ENCODE measurements around the gene PRDM11. TPM values are rescaled to one million over a fixed set of nuclear protein-coding genes. Genes with fewer than 3 reads are reported as not detected.

Gene PRDM11
- 1 to 10 TPM; 1.2 to 2.0 TPM for total RNA-seq

- peaks cover 2 to 6% of the 10 kb centered on the region in 2 donors for H3K36me3 Mint-ChIP-seq (ENCODE audit: insufficient read depth in 2 of 2)
- H3K27me3 Mint-ChIP-seq (ENCODE audit: low read depth) = peaks cover 30% of the 10 kb centered on the region
- DNase-seq (peak; percentile 52 to 64), ATAC-seq (replicated peaks in 1 of 2) (peak; percentile 40 to 49)
- H3K4me1 Mint-ChIP-seq (ENCODE audit: low read depth) = peaks cover 31% of the 10 kb centered on the region
- peak within 1 kb of the TSS; percentile 92 for H3K4me3 Mint-ChIP-seq
- H3K9me3 Mint-ChIP-seq = peaks cover 0 to 3% of the 10 kb centered on the region in 2 donors
- peak within 1 kb of the TSS; percentile 61 for H3K27ac Mint-ChIP-seq
These were observed at the start of gene PRDM11 for GRCh38 chr11:45146072-45147016. Gene PRDM11, plus strand, starts transcription at chr11:45146639. Its CDS starts 35,128 bp downstream, at chr11:45181767.

GRCh38 chr11:45097721-45098493 is 48.5 kb upstream of the PRDM11 start:
- DNase-seq (peak; percentile 36 to 38), ATAC-seq (replicated peaks in 1 of 2) (no peak)
- H3K4me3 Mint-ChIP-seq = no peak overlapping the region
- no peak overlapping the region for H3K27ac Mint-ChIP-seq
- peaks cover 26% of the 10 kb centered on the region for H3K4me1 Mint-ChIP-seq (ENCODE audit: low read depth)
- H3K27me3 Mint-ChIP-seq (ENCODE audit: low read depth) = peaks cover 28% of the 10 kb centered on the region
- no peaks in the 10 kb centered on the region for H3K9me3 Mint-ChIP-seq
- H3K36me3 Mint-ChIP-seq (ENCODE audit: insufficient read depth in 2 of 2) = no peaks in the 10 kb centered on the region

- Mint-ChIP-seq H3K4me1 (ENCODE audit: low read depth) (peaks cover 21% of the 10 kb centered on the region), H3K27me3 (ENCODE audit: low read depth) (peaks cover 28% of the 10 kb centered on the region), H3K27ac (no peak overlapping the region), H3K9me3 (no peaks in the 10 kb centered on the region), H3K36me3 (ENCODE audit: insufficient read depth in 2 of 2) (no peaks in the 10 kb centered on the region), H3K4me3 (no peak overlapping the region)
- DNase-seq (no peak), ATAC-seq (replicated peaks in 1 of 2) (no peak)
These were observed 47.5 kb upstream of the PRDM11 start for GRCh38 chr11:45098929-45099328.

GRCh38 chr11:45100339-45100738 is 46.1 kb upstream of the PRDM11 start:
- DNase-seq (no peak), ATAC-seq (replicated peaks in 1 of 2) (peak in 1 of 2 donors; percentile 27)
- no peaks in the 10 kb centered on the region for H3K36me3 Mint-ChIP-seq (ENCODE audit: insufficient read depth in 2 of 2)

GRCh38 chr11:45102361-45102809 is 44.1 kb upstream of the PRDM11 start:
- Mint-ChIP-seq H3K36me3 (ENCODE audit: insufficient read depth in 2 of 2) (no peaks in the 10 kb centered on the region), H3K9me3 (no peaks in the 10 kb centered on the region), H3K27ac (no peak overlapping the region), H3K4me3 (peak overlapping the region; percentile 46 to 77), H3K27me3 (ENCODE audit: low read depth) (peaks cover 35% of the 10 kb centered on the region), H3K4me1 (ENCODE audit: low read depth) (peaks cover 19% of the 10 kb centered on the region)
- no peak for DNase-seq
- peak; percentile 28 to 39 for ATAC-seq (replicated peaks in 1 of 2)

More at GRCh38 chr11:45100339-45100738, 46.1 kb upstream of the PRDM11 start:
- H3K27ac Mint-ChIP-seq = no peak overlapping the region
- no peaks in the 10 kb centered on the region for H3K9me3 Mint-ChIP-seq
- peaks cover 28% of the 10 kb centered on the region for H3K27me3 Mint-ChIP-seq (ENCODE audit: low read depth)
- no peak overlapping the region for H3K4me3 Mint-ChIP-seq
- peaks cover 19% of the 10 kb centered on the region for H3K4me1 Mint-ChIP-seq (ENCODE audit: low read depth)

GRCh38 chr11:45102810-45103621 is 43.4 kb upstream of the PRDM11 start:
- ATAC-seq (replicated peaks in 1 of 2) (peak; percentile 99), DNase-seq (peak; percentile 75 to 83)
- H3K4me1 Mint-ChIP-seq (ENCODE audit: low read depth) = peaks cover 19% of the 10 kb centered on the region
- no peaks in the 10 kb centered on the region for H3K36me3 Mint-ChIP-seq (ENCODE audit: insufficient read depth in 2 of 2)
- H3K27me3 Mint-ChIP-seq (ENCODE audit: low read depth) = peaks cover 29% of the 10 kb centered on the region
- no peaks in the 10 kb centered on the region for H3K9me3 Mint-ChIP-seq
- H3K4me3 Mint-ChIP-seq = peak overlapping the region; percentile 63 to 77
- H3K27ac Mint-ChIP-seq = no peak overlapping the region

GRCh38 chr11:45104006-45104789 is 42.2 kb upstream of the PRDM11 start:
- DNase-seq = no peak
- H3K36me3 Mint-ChIP-seq (ENCODE audit: insufficient read depth in 2 of 2) = no peaks in the 10 kb centered on the region
- ATAC-seq (replicated peaks in 1 of 2) = no peak
- no peak overlapping the region for H3K4me3 Mint-ChIP-seq
- no peaks in the 10 kb centered on the region for H3K9me3 Mint-ChIP-seq
- H3K27ac Mint-ChIP-seq = no peak overlapping the region
- H3K27me3 Mint-ChIP-seq (ENCODE audit: low read depth) = peaks cover 19% of the 10 kb centered on the region
- peaks cover 19% of the 10 kb centered on the region for H3K4me1 Mint-ChIP-seq (ENCODE audit: low read depth)

GRCh38 chr11:45104790-45105084 is 41.7 kb upstream of the PRDM11 start:
- no peaks in the 10 kb centered on the region for H3K9me3 Mint-ChIP-seq
- peaks cover 19% of the 10 kb centered on the region for H3K27me3 Mint-ChIP-seq (ENCODE audit: low read depth)
- DNase-seq (no peak), ATAC-seq (replicated peaks in 1 of 2) (no peak)
- H3K36me3 Mint-ChIP-seq (ENCODE audit: insufficient read depth in 2 of 2) = no peaks in the 10 kb centered on the region
- peaks cover 19% of the 10 kb centered on the region for H3K4me1 Mint-ChIP-seq (ENCODE audit: low read depth)
- H3K4me3 Mint-ChIP-seq = no peak overlapping the region
- H3K27ac Mint-ChIP-seq = no peak overlapping the region

- no peaks in the 10 kb centered on the region for H3K36me3 Mint-ChIP-seq (ENCODE audit: insufficient read depth in 2 of 2)
- DNase-seq (peak; percentile 57 to 66), ATAC-seq (replicated peaks in 1 of 2) (peak; percentile 21 to 32)
- H3K27me3 Mint-ChIP-seq (ENCODE audit: low read depth) = peaks cover 16% of the 10 kb centered on the region
- no peaks in the 10 kb centered on the region for H3K9me3 Mint-ChIP-seq
- H3K4me1 Mint-ChIP-seq (ENCODE audit: low read depth) = peaks cover 17% of the 10 kb centered on the region
- H3K4me3 Mint-ChIP-seq = no peak overlapping the region
- H3K27ac Mint-ChIP-seq = no peak overlapping the region
These were observed 41.0 kb upstream of the PRDM11 start for GRCh38 chr11:45105233-45105983.

GRCh38 chr11:45105984-45106375 is 40.5 kb upstream of the PRDM11 start:
- no peak for ATAC-seq (replicated peaks in 1 of 2)
- no peaks in the 10 kb centered on the region for H3K9me3 Mint-ChIP-seq
- H3K36me3 Mint-ChIP-seq (ENCODE audit: insufficient read depth in 2 of 2) = no peaks in the 10 kb centered on the region
- peaks cover 14% of the 10 kb centered on the region for H3K4me1 Mint-ChIP-seq (ENCODE audit: low read depth)
- H3K4me3 Mint-ChIP-seq = no peak overlapping the region
- H3K27ac Mint-ChIP-seq = no peak overlapping the region
- DNase-seq = no peak
- H3K27me3 Mint-ChIP-seq (ENCODE audit: low read depth) = peaks cover 12% of the 10 kb centered on the region

GRCh38 chr11:45106440-45106839 is 40.0 kb upstream of the PRDM11 start:
- no peak for DNase-seq
- Mint-ChIP-seq H3K27ac (no peak overlapping the region), H3K27me3 (ENCODE audit: low read depth) (peaks cover 13% of the 10 kb centered on the region), H3K9me3 (no peaks in the 10 kb centered on the region), H3K4me3 (no peak overlapping the region), H3K36me3 (ENCODE audit: insufficient read depth in 2 of 2) (no peaks in the 10 kb centered on the region), H3K4me1 (ENCODE audit: low read depth) (peaks cover 14% of the 10 kb centered on the region)
- ATAC-seq (replicated peaks in 1 of 2) = no peak
